ENCODE data around the gene CCNJ. TPM values are rescaled to one million over a fixed set of nuclear protein-coding genes. Genes with fewer than 3 reads are reported as not detected.
"Not testable (repeated sequence)": the region's sequence is repeated elsewhere in the genome, so short reads cannot be mapped to it uniquely, and the experiment has no call there.

The CCNJ gene
- total and polyA plus RNA-seq, 9 of the 15 experiments (the other 6 are each of a cell fraction or from before 2014, with no cell fraction given): 0.69 to 15.7 (median 9.2) TPM

- not testable (repeated sequence) for FAIRE-seq; DNase-seq (ENCODE audit: extremely low read depth in 1 of 4, low spot score in 3 of 4); H3K27ac ChIP-seq (ENCODE audit: extremely low read depth, low read depth, low read length); H3K9me1 ChIP-seq (ENCODE audit: control insufficient read depth, insufficient read depth, low read length); H4K20me1 ChIP-seq (replicated peaks; ENCODE audit: control insufficient read depth, insufficient read depth, low read length); H3K27me3 ChIP-seq (ENCODE audit: control insufficient read depth in 2 of 2, insufficient read depth in 2 of 2, low read length in 2 of 2); H3K9ac ChIP-seq (ENCODE audit: insufficient read depth in 1 of 2, low read depth in 2 of 2, low read length in 2 of 2); H3K9me3 ChIP-seq (replicated peaks; ENCODE audit: control insufficient read depth, insufficient read depth, low read depth, low read length); ATAC-seq; H3K4me3 ChIP-seq; H2AFZ ChIP-seq (ENCODE audit: low read depth, low read length); H3K4me2 ChIP-seq (ENCODE audit: insufficient read depth, low read length); BruUV-seq (replicated peaks)
- in situ Hi-C loops (cut with MboI) (loop anchor here (5.0 kb wide), 1 partner anchor 84 kb away; the partner anchor contains the start of gene ZNF518A), intact Hi-C loops (cut with micrococcal nuclease) (loop anchor here (5.0 to 10.0 kb wide), 2 partner anchors 104 to 177 kb away; no protein-coding TSS in a partner anchor)
- ChIA-PET CTCF (ENCODE audit: low intra/inter-chr PET ratio) (interaction anchor here (0.5 kb wide), 1 partner anchor 79 kb away, joined by 5 read pairs; no protein-coding TSS in a partner anchor), POLR2A (interaction anchor here (1.1 to 1.4 kb wide), 2 partner anchors 16 to 41 kb away, joined by 3 to 4 read pairs; no protein-coding TSS in a partner anchor)
- peaks cover 90% of the 10 kb centered on the region for H3K79me2 ChIP-seq (ENCODE audit: control insufficient read depth, insufficient read depth, low read length)
- peaks cover 6 to 15% of the 10 kb centered on the region in 2 experiments; a peak in 4 of 5 replicates for H3K4me1 ChIP-seq (replicated peaks in 1 of 2; ENCODE audit: control insufficient read depth in 2 of 2, insufficient read depth in 2 of 2, low read length in 2 of 2)
- peaks cover 57% of the 10 kb centered on the region; the same call in 2 of the 3 replicates for H3K36me3 ChIP-seq (ENCODE audit: control insufficient read depth, insufficient read depth, low read length)
- WGBS (ENCODE audit: insufficient coverage, low coverage, missing lambda C conversion rate): 92% methylated on average over 1 of the region's 3 CpGs
Measured at GRCh38 chr10:96047925-96048324, 4.5 kb downstream of the CCNJ start.

GRCh38 chr10:96049340-96049739 is 6.0 kb downstream of the CCNJ start:
- Histone ChIP-seq H3K9ac (ENCODE audit: insufficient read depth in 1 of 2, low read depth in 2 of 2, low read length in 2 of 2) (no peak overlapping the region), H3K27ac (ENCODE audit: extremely low read depth, low read depth, low read length) (no peak overlapping the region), H3K4me3 (no peak overlapping the region), H3K27me3 (ENCODE audit: control insufficient read depth in 2 of 2, insufficient read depth in 2 of 2, low read length in 2 of 2) (no peaks in the 10 kb centered on the region), H3K9me1 (ENCODE audit: control insufficient read depth, insufficient read depth, low read length) (no peaks in the 10 kb centered on the region), H3K9me3 (replicated peaks; ENCODE audit: control insufficient read depth, insufficient read depth, low read depth, low read length) (no peaks in the 10 kb centered on the region), H3K79me2 (ENCODE audit: control insufficient read depth, insufficient read depth, low read length) (peaks cover 86% of the 10 kb centered on the region), H4K20me1 (replicated peaks; ENCODE audit: control insufficient read depth, insufficient read depth, low read length) (0 out of 2 replicates have a peak, but pooled peaks cover 4% of the 10 kb centered on the region), H3K36me3 (ENCODE audit: control insufficient read depth, insufficient read depth, low read length) (peaks cover 64% of the 10 kb centered on the region), H3K4me2 (ENCODE audit: insufficient read depth, low read length) (no peak overlapping the region), H2AFZ (ENCODE audit: low read depth, low read length) (no peak overlapping the region), H3K4me1 (replicated peaks in 1 of 2; ENCODE audit: control insufficient read depth in 2 of 2, insufficient read depth in 2 of 2, low read length in 2 of 2) (peaks cover under 1 to 5% of the 10 kb centered on the region in 2 experiments; a peak in 3 of 5 replicates)
- ChIA-PET CTCF (ENCODE audit: low intra/inter-chr PET ratio) (interaction anchor here (0.7 kb wide), 1 partner anchor 608 kb away, joined by 3 read pairs; no protein-coding TSS in a partner anchor), POLR2A (no interaction called here)
- intact Hi-C loops (cut with micrococcal nuclease) (loop anchor here (5.0 to 10.0 kb wide), 2 partner anchors 103 to 175 kb away; no protein-coding TSS in a partner anchor), in situ Hi-C loops (cut with MboI) (loop anchor here (5.0 kb wide), 1 partner anchor 83 kb away; the partner anchor contains the start of gene ZNF518A)
- no TSS peak for BruUV-seq (replicated peaks)
- FAIRE-seq: no peak
- 75% methylated on average over 2 of the region's 2 CpGs for WGBS (ENCODE audit: insufficient coverage, low coverage, missing lambda C conversion rate)
- no peak for ATAC-seq
- DNase-seq (ENCODE audit: extremely low read depth in 1 of 4, low spot score in 3 of 4): no peak
- TF ChIP-seq, protein P1, sequence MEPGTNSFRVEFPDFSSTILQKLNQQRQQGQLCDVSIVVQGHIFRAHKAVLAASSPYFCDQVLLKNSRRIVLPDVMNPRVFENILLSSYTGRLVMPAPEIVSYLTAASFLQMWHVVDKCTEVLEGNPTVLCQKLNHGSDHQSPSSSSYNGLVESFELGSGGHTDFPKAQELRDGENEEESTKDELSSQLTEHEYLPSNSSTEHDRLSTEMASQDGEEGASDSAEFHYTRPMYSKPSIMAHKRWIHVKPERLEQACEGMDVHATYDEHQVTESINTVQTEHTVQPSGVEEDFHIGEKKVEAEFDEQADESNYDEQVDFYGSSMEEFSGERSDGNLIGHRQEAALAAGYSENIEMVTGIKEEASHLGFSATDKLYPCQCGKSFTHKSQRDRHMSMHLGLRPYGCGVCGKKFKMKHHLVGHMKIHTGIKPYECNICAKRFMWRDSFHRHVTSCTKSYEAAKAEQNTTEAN (CRISPR knock-in tag; IDR thresholded peaks at IDR 0.05): no peak
- TF ChIP-seq STAT5B (CRISPR knock-in tag; IDR thresholded peaks at IDR 0.05): no peak
- no peak for TF ChIP-seq TRIM28 (IDR thresholded peaks at IDR 0.05)
- TF ChIP-seq DPF2 (IDR thresholded peaks at IDR 0.05): no peak
- TF ChIP-seq SP1 (CRISPR knock-in tag; IDR thresholded peaks at IDR 0.05): no peak
- no peak for TF ChIP-seq TAF7 (tag; IDR thresholded peaks at IDR 0.05)
- TF ChIP-seq FOXA1 (IDR thresholded peaks at IDR 0.05; ENCODE audit: borderline replicate concordance): no peak
- TF ChIP-seq YY1 (IDR thresholded peaks at IDR 0.05; ENCODE audit: borderline replicate concordance in 1 of 3, control insufficient read depth in 1 of 3, extremely low read depth in 1 of 3, insufficient read depth in 3 of 3, insufficient read length in 1 of 3, insufficient replicate concordance in 2 of 3, low read depth in 1 of 3, low read length in 2 of 3): no peak
- TF ChIP-seq, protein P2, sequence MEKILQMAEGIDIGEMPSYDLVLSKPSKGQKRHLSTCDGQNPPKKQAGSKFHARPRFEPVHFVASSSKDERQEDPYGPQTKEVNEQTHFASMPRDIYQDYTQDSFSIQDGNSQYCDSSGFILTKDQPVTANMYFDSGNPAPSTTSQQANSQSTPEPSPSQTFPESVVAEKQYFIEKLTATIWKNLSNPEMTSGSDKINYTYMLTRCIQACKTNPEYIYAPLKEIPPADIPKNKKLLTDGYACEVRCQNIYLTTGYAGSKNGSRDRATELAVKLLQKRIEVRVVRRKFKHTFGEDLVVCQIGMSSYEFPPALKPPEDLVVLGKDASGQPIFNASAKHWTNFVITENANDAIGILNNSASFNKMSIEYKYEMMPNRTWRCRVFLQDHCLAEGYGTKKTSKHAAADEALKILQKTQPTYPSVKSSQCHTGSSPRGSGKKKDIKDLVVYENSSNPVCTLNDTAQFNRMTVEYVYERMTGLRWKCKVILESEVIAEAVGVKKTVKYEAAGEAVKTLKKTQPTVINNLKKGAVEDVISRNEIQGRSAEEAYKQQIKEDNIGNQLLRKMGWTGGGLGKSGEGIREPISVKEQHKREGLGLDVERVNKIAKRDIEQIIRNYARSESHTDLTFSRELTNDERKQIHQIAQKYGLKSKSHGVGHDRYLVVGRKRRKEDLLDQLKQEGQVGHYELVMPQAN (IDR thresholded peaks at IDR 0.05; ENCODE audit: borderline replicate concordance): no peak
- no peak for TF ChIP-seq CBFB (CRISPR knock-in tag; IDR thresholded peaks at IDR 0.05)
- no peak for TF ChIP-seq SNRNP70 (optimal IDR thresholded peaks at IDR 0.05; ENCODE audit: low read depth, low read length)
- TF ChIP-seq CHD1 (IDR thresholded peaks at IDR 0.05; ENCODE audit: low read length): no peak

All from K562 (cell line).